Erythroblast (primary cell): ENCODE measurements around the gene C2orf81.

Experiments
- GATA1 ChIP-seq: IDR thresholded peaks from 2 replicates; pipeline ENCODE4 v1.6.1; 2011; ENCODE audit warnings: low read depth, mild to moderate bottlenecking, control low read depth, low read length, moderate library complexity
- POLR2A ChIP-seq: IDR thresholded peaks from 2 replicates; pipeline ENCODE4 v1.6.1; 2011; ENCODE audit warnings: mild to moderate bottlenecking, low read length

- TF ChIP-seq POLR2A (no peak), GATA1 (no peak)
Observed at GRCh38 chr2:74374509-74375205, 46.8 kb downstream of the C2orf81 start.
